Glomerular endothelial cell (primary cell): ENCODE measurements around the gene ATP10B. TPM values are rescaled to one million over a fixed set of nuclear protein-coding genes. Genes with fewer than 3 reads are reported as not detected.

Source experiments
- DNase-seq: peaks from one replicate; pipeline ENCODE4 v3.0.0-alpha.2; 2011; ENCODE audit warnings: low read depth, low spot score; ENCODE audit errors: extremely low read depth
- total RNA-seq: library from RNA; depleted of rRNA; stranded (reverse); fragments of >200 nt; gene quantifications from 2 replicates; pipeline ENCODE4 v1.2.3, GENCODE V29; 2015

Gene ATP10B
- total RNA-seq, 1 donor from 2014 or later, result under 0.01 TPM

DNA sequence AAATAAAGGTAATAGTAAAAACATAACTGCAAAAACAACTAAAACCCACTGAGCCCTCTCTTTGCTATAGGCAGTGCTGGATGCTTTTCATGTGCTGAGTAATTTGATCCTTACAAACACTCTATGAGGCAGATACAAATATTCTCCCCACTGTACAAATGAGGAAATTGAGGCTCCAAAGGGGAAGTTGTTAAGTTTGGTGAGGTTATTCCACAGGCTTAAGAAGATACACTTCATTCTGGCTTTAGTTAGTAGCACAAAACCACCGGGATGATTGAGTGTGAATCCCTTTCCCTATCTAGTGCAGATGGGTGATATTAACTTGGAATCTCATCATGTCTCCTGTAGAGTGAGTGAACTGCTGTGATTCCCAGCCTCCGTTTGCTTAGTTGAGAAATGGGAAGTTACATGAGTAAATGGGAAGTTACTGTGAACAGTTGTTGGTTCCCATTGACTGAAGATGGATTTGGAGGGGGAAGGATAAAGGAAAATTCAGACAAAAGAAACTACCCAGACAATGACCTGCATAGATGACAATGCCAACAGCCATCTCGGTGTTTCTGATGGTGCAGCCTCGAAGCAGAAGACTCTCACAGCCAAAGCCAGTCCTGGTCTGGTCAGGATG is 208.3 kb downstream of the ATP10B start:
- no peak for DNase-seq

DNA sequence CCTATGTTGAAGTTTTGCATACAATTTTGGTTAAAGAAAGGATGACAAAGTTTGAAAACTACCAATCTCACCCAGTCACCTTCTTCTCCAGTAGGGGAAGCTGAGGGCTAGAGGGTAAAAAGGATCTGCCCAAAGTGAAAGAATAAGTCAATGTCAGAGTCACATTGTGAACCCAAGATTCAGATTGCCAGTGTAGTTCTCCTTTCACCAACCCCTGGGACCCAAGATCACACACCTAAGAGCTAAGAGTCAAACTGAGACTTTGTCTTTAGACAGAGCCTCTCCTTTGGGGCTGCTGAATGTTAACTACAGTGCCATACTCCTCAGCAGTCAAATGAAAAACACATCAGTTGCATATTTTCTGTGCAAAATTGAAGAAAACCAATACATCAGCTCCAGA is 210.6 kb downstream of the ATP10B start:
- no peak for DNase-seq

GRCh38 chr5:160640406-160640805 is 211.6 kb downstream of the ATP10B start:
- no peak for DNase-seq

DNA sequence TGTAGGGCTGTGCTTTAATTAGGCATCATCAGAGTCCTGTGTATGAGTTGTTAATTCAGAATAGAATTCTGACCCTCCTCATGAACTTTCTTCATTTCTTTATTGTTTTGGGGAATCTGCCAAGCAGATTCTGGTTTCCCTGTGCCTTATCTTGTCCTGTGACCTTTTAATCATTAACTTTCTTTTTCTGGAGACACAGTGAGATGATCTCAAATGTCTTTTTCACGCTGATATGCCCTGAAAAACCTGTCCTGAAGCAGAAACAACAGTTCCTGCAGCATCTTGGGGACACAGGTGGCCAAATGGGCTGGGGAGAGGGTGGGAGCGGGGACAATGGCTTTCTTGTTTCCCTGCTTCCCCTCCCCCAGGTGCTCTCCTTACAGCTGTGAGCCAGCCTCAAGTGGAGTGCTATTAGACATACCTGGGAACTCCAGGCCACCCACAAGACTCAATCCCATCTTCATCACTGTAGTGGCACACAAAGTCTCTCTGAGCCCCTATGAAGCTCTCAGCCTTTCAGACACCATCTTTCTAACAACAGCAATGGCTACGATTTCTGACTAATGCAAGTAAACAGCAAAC is 213.8 kb downstream of the ATP10B start:
- no peak for DNase-seq

DNA sequence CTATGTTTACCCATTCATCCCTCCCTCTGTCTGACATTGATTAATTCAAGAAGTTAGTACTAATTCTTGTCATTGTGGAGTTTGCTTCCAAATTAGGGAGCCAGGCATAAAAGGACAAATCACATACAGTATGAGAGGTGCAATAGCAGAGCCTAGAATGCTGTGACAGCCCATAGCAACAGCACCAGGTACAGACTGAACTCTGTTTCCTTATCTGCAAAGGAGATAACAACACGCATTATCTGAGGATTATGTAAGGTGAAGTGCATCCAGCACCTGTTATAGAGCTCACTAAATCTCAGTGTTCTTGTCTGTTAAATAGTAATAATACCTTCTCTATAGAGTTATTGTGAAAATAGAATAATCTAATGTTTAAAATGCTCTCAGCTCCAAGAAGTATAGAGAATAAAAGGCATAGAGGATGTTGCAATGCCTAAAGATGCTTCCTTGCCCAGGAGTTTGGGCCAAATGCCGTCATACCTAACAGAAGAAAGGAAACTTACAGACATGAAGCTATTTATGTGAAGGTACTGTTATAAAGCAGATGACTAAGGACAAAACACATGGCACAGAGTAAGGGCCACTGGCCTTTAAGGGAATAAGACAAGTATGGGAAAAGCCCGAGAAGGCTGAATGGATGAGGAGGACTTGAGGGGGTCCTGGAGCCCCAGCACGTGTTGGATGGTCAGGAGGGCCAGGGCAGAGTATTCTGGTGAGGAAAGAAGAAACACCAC is 214.5 kb downstream of the ATP10B start:
- DNase-seq, result no peak

- no peak for DNase-seq
These were observed 216.3 kb downstream of the ATP10B start for GRCh38 chr5:160635663-160636062.

GRCh38 chr5:160635046-160635445 is 217.0 kb downstream of the ATP10B start:
- no peak for DNase-seq

GRCh38 chr5:160629003-160629402 is 223.0 kb downstream of the ATP10B start:
- DNase-seq, result no peak

DNA sequence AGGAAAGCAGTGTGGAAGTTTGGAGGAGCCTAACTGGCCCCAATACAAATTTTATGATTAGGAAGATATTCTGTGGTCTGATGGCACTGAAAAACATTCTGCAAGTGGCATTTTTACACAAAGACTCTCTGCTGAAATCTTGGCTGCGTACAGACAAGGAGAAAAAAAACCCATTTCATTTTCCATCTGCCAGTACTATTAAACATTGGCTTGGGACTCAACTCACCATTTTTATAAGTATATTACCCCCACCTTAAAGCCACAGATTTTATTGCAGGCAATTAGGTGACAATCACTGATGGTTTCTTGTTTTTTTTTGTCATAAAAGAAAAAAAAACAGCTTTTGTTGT is 223.4 kb downstream of the ATP10B start:
- no peak for DNase-seq

- no peak for DNase-seq
These were observed 223.9 kb downstream of the ATP10B start for GRCh38 chr5:160627921-160628618.

DNA sequence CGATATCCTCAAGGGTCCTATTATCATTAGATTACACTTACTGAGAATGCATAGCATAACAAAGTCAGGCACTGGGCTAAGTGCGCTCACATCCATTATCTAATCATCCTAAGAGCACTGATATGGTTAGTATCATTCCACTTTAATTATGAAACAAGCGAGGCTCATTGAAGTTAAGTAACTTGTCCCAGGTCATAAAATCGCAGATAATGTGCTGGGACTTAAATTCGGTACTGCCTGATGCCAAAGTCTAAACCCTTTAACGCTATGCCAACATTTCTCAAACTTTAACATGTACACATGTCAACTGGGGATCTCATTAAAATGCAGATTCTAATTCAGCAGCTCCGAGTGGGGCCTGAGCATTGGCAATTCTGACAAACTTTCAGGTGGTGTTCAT is 225.7 kb downstream of the ATP10B start:
- no peak for DNase-seq

DNA sequence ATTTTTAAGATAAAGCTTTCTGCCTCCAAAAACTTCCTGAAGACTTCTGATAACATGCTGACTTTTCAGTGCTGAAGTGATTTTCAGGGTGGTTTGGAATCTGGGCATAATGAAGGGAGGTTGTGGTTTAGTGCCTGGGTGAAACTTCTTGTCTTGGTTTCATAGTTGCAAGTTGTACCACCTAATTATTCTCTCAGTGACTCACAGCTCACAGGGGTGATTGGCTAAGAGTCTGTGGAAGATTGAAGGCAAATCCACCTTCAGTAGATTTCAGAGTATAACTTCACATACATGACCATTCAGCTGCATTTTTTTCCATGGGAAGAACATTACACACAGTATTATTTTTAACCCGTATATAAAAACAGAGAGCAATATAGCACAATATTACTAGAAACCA is 230.5 kb downstream of the ATP10B start:
- DNase-seq, result no peak

DNA sequence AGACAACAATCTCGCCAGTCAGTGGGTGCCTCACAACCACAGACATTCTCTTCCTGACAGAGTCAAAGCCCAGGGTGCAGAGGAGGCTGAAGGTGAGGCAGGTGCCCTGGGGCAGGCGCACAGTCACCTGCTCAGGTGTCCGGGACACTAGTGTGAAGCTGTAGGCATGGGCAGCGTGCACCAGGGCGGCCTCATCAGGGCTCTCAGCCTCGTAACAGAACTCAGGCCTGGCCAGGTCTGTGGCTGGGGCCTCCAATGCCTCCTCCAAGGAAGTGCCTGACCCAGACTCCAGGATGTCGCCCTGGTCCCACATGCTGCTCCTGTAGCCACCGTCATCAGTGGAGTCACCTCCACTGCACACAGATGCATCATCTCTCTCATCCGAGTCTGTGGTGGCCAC is 231.6 kb downstream of the ATP10B start:
- DNase-seq, result no peak

DNA sequence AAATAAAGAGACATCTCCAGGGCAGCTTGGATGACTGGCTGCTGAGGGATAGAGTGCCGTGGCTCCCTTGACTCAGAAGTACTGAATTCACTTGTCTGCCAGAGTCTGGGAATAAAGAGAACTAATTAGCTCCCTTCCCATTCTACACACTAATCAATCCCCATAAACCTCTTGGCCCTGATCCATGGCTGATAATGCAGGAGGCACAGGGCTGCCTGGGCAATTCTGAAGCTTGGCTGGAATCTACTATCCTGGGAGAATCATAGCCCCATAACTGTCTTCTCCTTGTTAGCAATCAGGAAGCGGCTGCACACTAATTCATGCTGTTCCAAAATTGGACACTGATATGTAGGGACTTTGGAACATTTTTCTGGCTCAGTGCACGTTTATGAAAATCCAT is 232.6 kb downstream of the ATP10B start:
- DNase-seq, result no peak

DNA sequence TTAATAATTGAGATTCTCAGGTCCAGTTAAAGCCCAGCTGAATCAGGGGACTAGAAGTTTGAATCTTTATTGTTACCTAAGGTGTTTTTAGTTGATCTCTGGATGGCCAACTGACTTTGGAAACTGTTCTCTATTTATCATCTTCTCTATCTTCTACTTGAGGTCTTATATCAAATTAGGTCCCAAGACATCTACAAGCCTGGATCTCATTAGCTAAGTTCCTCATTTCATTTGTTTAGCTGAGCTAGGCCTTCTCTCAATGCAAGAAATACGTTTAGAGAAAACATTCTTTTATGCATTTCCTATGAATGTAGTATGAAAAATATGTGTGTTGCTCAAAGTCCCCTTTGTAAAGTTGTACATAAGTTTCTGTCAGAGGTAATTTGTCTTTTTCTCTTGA is 233.7 kb downstream of the ATP10B start:
- DNase-seq, result no peak

- no peak for DNase-seq
These were observed 235.1 kb downstream of the ATP10B start for GRCh38 chr5:160616712-160617497.

GRCh38 chr5:160614136-160614535 is 237.9 kb downstream of the ATP10B start:
- DNase-seq, result no peak

GRCh38 chr5:160605266-160605665 is 246.7 kb downstream of the ATP10B start:
- no peak for DNase-seq

- no peak for DNase-seq
These were observed 247.5 kb downstream of the ATP10B start for GRCh38 chr5:160604484-160604883.

GRCh38 chr5:160602744-160603143 is 249.3 kb downstream of the ATP10B start:
- DNase-seq, result no peak

DNA sequence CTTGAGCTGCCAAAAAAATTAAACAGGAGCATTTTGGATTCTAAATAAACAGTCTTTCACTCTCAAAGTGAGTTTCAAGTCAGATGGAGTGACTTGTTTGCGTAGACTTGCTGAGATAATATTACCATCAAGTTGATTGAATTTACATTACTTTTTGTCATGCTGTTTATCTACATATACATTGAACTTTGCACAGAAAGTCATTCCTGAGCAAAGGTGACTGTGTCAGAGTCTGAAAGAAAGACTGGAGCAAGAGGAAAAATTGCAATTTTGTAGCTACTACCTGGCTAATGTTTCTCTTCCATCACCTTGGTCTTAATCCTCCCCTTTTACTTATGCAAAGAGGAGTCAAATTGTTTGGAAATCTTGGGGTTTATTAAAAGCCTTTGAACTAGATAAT is 251.0 kb downstream of the ATP10B start:
- no peak for DNase-seq
